ENCODE results near the gene P2RX2.

The P2RX2 gene

GRCh38 chr12:132638541-132639408 lies 20.2 kb downstream of the P2RX2 start:
- peak; percentile 92 for FAIRE-seq

- FAIRE-seq, result no peak
These were observed 21.5 kb downstream of the P2RX2 start for GRCh38 chr12:132639956-132640520.

- FAIRE-seq, result no peak
These were observed 22.4 kb downstream of the P2RX2 start for GRCh38 chr12:132640936-132641335.

- no peak for FAIRE-seq
These were observed 23.5 kb downstream of the P2RX2 start for GRCh38 chr12:132641811-132642650.

- FAIRE-seq, result no peak
These were observed 24.6 kb downstream of the P2RX2 start for GRCh38 chr12:132642846-132643835.

- FAIRE-seq, result no peak
These were observed 28.3 kb downstream of the P2RX2 start for GRCh38 chr12:132646850-132647249.

GRCh38 chr12:132647858-132648257 lies 29.3 kb downstream of the P2RX2 start:
- FAIRE-seq, result no peak

GRCh38 chr12:132648616-132649225 lies 30.1 kb downstream of the P2RX2 start:
- FAIRE-seq, result no peak

GRCh38 chr12:132649226-132649945 lies 30.8 kb downstream of the P2RX2 start:
- no peak for FAIRE-seq

GRCh38 chr12:132651444-132652100 lies 33.0 kb downstream of the P2RX2 start:
- FAIRE-seq, result no peak

- FAIRE-seq, result no peak
These were observed 35.2 kb downstream of the P2RX2 start for GRCh38 chr12:132653567-132654290.

- no peak for FAIRE-seq
These were observed 38.6 kb downstream of the P2RX2 start for GRCh38 chr12:132657004-132657727.

- no peak for FAIRE-seq
These were observed 39.7 kb downstream of the P2RX2 start for GRCh38 chr12:132658149-132658894.

- FAIRE-seq, result no peak
These were observed 40.6 kb downstream of the P2RX2 start for GRCh38 chr12:132659146-132659545.

GRCh38 chr12:132660052-132660451 lies 41.5 kb downstream of the P2RX2 start:
- FAIRE-seq, result no peak

GRCh38 chr12:132660996-132661395 lies 42.4 kb downstream of the P2RX2 start:
- no peak for FAIRE-seq

GRCh38 chr12:132661972-132662371 lies 43.4 kb downstream of the P2RX2 start:
- FAIRE-seq, result no peak

Data from G401.6 (cell line).